Fibroblast of peridontal ligament (primary cell): ENCODE results near the gene ATOH1.
A peak's percentile ranks its signal among the peaks of the same experiment; 100 is the strongest.

Source experiments
- DNase-seq: peaks from one replicate; pipeline ENCODE4 v3.0.0-alpha.2; 2010; ENCODE audit errors: extremely low read depth

ATOH1 gene, protein sequence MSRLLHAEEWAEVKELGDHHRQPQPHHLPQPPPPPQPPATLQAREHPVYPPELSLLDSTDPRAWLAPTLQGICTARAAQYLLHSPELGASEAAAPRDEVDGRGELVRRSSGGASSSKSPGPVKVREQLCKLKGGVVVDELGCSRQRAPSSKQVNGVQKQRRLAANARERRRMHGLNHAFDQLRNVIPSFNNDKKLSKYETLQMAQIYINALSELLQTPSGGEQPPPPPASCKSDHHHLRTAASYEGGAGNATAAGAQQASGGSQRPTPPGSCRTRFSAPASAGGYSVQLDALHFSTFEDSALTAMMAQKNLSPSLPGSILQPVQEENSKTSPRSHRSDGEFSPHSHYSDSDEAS

GRCh38 chr4:93828332-93828994 lies at the start of gene ATOH1:
ATOH1 (plus strand) TSS chr4:93828753; CDS start chr4:93828927, 174 bp downstream.
- DNase-seq, result no peak

GRCh38 chr4:93779228-93779627 lies 49.3 kb upstream of the ATOH1 start:
- no peak for DNase-seq

- no peak for DNase-seq
Observed at GRCh38 chr4:93780080-93780479, 48.5 kb upstream of the ATOH1 start.

- DNase-seq, result no peak
Observed at GRCh38 chr4:93781198-93781597, 47.4 kb upstream of the ATOH1 start.

GRCh38 chr4:93786149-93786548 lies 42.4 kb upstream of the ATOH1 start:
- no peak for DNase-seq

DNA sequence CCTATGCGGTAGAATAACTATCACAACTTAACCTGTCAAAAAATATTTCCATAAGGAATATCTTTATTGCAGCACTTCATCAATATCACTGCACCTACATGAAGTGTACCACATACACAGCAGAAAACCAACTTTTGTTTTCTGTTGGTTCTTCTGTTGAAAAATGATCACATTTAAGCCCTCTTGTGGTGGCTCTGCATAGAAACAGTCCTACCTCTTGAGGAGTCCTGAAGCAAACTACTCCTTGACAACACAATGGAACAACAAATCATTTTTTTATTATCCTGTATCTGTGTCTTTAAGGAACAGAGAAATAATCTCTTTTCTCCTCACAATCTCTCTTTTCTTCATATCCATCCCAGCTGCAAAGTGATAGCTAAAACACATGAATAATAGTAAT lies 39.8 kb upstream of the ATOH1 start:
- DNase-seq, result peak; percentile 9

GRCh38 chr4:93791570-93792195 lies 36.9 kb upstream of the ATOH1 start:
- DNase-seq, result peak; percentile 48

DNA sequence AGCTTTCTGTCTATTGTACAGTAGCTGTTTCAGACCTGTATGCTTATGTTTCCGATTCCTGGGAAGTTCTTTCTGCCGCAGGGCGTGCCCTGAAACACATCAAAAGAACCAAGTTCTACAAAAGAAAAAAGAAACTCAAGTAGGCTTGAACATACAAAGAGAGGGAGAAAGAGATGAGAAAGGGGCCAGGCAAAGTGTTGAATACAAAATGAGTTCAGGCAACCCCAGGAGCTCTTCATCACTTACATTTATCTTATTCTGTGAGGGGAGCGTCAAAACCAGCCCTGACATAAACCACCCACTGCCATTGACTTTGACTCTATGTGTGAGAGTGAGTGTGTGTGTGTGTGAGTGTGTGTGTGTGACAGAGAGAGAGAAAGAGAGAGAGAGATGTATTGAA lies 26.5 kb upstream of the ATOH1 start:
- no peak for DNase-seq

- DNase-seq, result no peak
Observed at GRCh38 chr4:93809773-93810172, 18.8 kb upstream of the ATOH1 start.

DNA sequence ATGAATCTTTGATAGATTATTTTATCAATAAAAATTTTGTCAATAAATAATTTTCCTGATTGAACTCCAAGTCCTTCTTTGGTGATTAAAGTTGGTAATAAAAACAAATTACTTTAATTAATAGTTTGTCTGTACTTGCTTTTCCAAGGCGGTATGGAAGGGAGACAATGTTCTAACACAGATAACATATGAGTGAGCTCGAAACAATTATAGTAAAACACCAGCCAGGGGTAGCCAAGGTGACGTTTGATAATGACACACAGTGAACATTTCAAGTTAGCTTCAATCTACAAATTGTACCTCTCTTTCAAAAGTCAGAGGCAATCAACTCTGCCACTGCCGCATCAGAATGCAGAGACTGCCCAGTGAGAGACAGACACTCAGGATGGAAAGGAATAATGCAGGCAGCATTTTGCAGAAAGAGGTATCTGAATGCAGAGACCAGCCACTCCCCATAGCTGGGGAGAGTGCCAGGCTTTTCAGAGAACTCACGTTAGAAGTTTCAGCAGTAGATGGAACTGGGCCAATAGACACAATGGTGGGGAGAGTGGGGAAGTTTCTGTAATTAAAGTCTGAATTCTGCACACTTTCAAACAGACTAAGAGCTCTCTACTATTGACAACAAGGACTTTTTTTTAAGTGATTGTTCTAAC lies 18.1 kb upstream of the ATOH1 start:
- DNase-seq, result no peak

GRCh38 chr4:93813092-93813491 lies 15.5 kb upstream of the ATOH1 start:
- no peak for DNase-seq

DNA sequence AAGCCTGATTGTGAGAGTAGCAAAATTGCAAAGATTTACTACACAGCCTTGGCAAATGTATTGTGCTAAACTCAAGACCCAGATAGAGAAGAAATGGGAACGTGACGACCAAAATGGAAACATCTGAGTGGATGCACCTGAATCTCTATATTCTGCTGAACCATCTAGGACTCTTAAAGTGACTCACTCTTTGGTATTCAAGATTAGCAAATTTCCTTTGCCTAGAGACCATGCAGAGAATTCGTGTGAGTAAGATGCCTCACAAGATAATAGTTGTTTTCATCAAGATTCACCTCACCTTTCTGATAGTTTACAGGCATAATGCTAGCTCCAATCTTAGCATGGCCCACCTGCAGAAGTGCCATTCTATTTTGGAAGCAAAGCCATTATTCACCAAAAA lies 14.4 kb upstream of the ATOH1 start:
- DNase-seq, result no peak

- no peak for DNase-seq
Observed at GRCh38 chr4:93814722-93815121, 13.8 kb upstream of the ATOH1 start.

GRCh38 chr4:93825551-93826216 lies 2.9 kb upstream of the ATOH1 start:
- DNase-seq, result no peak

- DNase-seq, result no peak
Observed at GRCh38 chr4:93827272-93827947, 1.1 kb upstream of the ATOH1 start.

DNA sequence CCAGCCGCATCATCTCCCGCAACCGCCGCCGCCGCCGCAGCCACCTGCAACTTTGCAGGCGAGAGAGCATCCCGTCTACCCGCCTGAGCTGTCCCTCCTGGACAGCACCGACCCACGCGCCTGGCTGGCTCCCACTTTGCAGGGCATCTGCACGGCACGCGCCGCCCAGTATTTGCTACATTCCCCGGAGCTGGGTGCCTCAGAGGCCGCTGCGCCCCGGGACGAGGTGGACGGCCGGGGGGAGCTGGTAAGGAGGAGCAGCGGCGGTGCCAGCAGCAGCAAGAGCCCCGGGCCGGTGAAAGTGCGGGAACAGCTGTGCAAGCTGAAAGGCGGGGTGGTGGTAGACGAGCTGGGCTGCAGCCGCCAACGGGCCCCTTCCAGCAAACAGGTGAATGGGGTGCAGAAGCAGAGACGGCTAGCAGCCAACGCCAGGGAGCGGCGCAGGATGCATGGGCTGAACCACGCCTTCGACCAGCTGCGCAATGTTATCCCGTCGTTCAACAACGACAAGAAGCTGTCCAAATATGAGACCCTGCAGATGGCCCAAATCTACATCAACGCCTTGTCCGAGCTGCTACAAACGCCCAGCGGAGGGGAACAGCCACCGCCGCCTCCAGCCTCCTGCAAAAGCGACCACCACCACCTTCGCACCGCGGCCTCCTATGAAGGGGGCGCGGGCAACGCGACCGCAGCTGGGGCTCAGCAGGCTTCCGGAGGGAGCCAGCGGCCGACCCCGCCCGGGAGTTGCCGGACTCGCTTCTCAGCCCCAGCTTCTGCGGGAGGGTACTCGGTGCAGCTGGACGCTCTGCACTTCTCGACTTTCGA lies 654 bp downstream of the ATOH1 start:
- DNase-seq, result no peak

GRCh38 chr4:93829820-93830687 lies 1.5 kb downstream of the ATOH1 start:
- DNase-seq, result no peak

DNA sequence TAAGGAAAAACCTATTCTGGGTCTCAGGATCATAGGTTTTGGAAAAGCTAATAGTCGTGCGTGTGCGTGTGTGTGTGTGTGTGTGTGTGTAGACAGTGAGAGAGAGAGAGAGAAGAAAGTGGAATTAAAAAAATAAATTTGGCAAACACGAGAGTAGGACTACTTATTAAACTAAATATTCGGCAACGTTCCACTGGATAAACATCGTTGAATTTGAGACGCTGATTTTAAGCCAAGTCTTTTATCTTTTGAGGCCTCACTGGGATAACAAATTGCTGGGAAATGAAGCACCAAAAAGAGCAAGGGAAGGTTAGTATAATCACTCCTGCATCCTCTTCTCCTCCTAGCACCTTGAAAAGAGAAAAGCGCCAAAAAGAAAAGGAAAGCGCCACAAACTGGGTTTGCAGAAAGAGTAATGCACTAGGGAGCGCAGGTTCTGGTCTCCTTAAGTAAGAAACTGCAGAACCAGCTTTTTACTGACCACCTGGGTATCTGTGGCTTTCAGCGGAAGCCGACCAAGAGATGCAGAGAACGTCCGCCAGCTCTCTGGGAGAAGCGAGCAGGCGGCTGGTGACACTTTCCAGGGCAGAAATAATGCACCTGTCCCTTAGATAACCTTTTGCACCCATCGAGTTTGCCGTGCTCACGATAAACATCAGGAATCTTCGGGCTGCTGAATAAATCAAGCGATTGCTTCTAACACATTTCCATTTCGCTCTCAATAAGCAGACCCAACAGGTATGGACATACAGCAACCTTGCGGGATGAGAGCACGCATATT lies 3.4 kb downstream of the ATOH1 start:
- DNase-seq, result no peak
